ENCODE measurements around the gene TACC3.

Gene TACC3

DNA sequence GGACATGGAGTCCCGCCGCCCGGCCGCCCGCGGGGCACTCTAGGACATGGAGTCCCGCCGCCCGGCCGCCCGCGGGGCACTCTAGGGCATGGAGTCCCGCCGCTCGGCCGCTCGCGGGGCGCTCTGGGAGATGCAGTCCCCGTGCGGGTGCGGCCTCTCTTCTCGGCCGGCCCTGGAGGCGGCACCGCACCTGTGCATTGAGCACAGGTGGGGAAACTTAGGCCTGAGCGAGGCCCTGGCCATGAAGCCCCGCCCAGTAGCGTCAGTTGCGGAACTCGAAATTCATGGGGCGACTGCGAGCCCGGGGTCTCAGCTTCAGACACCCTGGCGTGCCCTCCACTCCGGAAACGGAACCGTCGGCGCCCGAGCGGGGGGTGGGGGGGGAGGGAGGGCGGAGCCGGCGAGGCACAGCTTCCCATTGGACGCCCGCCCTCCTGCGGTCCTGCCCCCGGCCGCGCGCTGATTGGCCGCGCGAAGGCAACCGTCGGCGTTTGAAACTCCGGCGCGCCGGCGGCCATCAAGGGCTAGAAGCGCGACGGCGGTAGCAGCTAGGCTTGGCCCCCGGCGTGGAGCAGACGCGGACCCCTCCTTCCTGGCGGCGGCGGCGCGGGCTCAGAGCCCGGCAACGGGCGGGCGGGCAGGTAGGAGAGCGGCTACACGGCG, at the start of gene TACC3, which contains the start of gene TMEM129:
Gene TACC3, plus strand, starts transcription at position 519 of the 663 bp plus-strand sequence. CDS start 1,901 bp downstream, outside the sequence.
Gene TMEM129, minus strand, starts transcription at position 321 of the 663 bp plus-strand sequence. CDS start 486 bp downstream, outside the sequence.
- DNase-seq (ENCODE audit: insufficient read length, low spot score), result peak; percentile 96
- peak; percentile 94 for FAIRE-seq

DNA sequence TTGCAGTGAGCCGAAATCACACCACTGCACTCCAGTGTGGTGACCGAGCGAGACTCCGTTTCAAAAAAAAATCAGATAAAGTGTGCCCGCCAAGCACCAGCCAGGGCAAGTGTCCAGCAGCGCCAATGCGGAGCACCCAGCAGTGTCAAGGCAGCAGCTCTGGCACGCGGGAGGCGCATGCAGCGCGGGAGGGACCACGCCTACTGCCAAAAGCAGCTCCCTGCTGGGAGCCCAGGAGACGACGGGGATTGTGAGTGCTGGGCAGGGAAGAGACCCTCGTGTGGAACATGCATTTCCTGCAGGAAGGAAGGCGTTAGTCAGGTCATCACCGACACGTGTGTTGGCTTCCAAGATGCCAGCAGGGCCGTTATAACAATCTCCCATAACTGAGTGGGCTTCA, 47.6 kb upstream of the TACC3 start:
- DNase-seq (ENCODE audit: insufficient read length, low spot score) (no peak), FAIRE-seq (no peak)

DNA sequence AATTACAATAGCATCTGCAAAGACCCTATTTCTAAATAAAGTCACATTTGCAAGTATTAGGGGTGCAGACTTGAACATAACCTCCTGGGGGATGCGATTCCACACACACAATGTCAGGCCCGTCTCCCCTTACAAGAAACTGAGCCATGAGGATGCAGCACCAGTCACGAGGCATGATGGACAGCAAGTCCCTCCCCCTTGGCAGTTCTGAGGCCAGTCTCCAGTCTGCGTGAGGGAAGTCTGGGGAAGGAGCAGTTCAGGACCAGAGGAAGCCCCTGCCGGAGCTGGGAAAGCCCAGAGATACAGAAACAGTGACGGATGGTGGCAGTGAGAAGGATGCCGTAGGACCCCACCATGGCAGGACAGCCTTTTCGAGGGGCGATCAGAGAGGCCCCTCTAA, 46.6 kb upstream of the TACC3 start:
- FAIRE-seq, result no peak
- DNase-seq (ENCODE audit: insufficient read length, low spot score), result no peak

DNA sequence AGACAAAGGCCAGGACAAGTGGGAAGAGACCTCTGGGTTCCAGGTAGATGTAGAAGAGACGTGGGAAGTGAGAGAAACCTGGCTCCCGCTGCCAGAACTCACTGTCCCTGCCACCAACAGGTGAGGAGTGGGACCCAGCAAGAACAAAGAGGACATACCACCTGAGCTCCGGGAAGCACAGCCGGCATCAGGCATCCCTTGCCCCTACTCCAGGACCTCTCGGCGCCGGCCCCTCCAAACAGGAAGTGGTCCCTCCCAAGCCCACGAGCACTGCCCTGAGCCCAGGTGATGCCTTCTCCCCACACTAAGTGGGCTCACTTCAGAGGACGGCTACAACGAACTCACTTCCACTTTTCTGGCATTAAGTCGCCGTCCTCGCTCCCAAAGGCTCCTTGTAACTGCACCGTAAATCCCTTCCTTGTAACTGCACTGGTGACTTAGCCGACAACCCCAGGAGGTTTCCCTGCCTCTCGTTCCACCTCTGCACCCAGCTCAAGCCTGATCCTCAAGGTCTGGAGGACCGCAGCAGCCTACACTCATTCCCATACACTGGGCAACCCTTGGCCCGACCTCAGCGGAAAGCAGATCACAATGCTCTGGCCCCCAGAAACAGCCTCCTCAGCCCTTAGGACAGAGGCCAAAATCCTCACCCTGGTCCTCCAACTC, 46.1 kb upstream of the TACC3 start:
- no peak for DNase-seq (ENCODE audit: insufficient read length, low spot score)
- no peak for FAIRE-seq

DNA sequence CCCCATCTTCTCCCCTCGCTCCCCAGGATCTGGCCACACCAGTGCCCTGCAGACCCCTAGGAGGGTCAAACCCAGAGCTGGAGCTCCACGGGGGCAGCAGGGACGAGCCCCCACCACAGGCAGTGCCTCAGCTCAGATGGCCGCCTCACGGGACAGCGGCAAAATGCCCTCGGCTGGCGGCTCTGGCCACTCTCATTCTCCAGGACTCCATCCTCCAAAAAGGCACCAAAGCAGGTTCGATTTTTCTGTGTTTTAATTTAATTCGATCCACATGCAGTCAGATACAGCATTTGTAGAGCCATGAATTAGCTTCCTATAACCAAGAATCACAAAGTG, 45.6 kb upstream of the TACC3 start:
- DNase-seq (ENCODE audit: insufficient read length, low spot score) (no peak), FAIRE-seq (no peak)

DNA sequence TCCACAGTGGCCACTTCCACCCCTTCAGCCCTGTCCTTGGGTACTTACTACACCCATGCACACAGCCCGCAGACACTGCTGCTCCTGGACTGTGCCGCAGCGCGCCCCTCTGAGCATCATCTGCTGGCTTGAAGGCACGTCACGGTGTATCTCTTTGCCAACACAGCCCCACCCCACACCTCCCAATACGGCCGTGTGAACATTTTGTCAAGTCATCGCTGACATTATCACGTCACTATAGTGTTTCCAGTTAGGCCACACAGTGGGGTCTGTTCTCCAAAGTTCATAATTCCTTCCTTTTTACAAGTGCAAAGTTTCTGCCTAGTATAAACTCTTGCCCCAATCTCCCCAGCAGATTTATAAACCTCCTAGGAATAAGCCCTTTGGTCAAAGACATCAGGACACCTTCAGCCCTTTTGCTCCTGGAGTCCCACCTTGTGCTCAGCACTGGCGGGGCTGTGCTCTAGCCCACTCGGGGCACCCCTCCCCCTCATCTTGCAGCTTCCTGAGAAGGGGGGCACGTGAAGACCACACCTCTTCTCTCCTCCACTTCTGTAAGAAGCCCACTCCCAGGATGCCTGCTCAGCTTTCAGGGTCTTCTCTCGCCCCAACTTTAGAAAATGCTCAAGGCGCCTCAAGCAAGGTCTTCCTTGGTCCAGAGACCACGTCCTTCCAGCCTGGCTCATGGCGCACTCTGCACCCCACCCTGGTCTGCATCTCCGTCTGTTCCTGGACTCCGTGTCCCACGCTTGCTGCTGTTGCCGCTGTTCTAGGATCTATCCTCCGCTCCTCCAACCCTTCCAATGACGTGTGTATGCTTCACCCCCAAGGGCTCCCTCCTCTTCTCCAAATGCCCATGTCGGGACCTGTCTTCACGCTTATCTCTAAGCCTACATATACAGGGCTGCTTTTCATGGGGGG, 44.5 kb upstream of the TACC3 start:
- no peak for DNase-seq (ENCODE audit: insufficient read length, low spot score)
- no peak for FAIRE-seq

DNA sequence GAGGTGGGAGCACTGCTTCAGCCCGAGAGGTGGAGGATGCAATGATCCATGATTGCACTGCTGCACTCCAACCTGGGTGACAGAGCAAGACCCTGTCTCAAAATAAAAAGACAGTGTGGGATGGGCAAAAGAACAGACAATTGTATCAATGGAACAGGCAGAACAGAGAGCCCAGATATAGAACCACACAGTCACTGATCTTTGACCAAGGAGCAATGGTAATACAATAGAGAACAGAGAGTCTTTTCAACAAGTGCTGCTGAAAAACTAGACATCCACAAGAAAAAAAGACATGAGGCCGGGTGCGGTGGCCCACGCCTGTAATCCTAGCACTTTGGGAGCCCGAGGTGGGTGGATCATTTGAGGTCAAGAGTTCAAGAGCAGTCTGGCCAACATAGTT, 43.1 kb upstream of the TACC3 start:
- DNase-seq (ENCODE audit: insufficient read length, low spot score) (no peak), FAIRE-seq (no peak)

DNA sequence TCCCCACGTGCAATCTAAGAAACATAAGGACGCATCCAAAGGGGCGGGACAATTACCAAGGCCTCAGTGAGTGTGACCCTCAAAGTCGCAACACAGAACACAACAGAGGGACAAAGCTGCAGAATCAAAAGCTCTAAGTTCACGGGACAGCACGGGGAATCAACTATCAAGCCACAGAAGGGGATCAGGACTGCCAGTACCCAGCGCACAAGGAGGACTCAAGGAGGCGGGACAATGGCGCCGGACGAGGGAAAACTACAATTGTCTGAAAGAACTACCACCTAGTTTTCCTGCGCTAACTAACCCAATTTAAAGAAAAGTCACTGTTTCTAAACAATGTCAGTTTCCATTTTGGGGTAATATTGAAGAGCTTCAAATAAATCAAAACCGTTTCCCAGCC, 38.5 kb upstream of the TACC3 start:
- no peak for FAIRE-seq
- DNase-seq (ENCODE audit: insufficient read length, low spot score), result no peak

DNA sequence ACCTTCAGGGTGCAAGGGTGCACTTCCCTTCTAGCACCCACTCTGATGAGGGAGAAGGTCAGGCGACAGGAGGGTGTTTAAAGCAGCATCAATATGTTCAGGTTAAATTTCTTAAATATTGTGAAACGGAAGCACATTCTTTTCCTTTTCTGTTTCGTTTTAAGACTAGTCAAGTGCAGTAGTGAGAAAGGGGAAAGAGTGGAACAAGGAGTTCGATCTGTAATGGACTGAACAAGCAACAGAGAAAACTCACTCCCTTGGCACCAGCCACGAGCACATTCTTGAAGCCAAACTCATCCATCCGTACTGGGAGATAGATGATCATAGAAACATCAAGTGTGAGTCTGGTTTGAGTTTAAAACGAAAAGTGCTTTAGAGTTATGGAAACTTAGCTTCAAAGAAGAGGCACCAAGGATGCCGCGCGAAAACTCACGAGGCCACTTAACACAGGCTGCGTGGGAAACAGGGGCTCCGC, 38.0 kb upstream of the TACC3 start:
- FAIRE-seq (peak; percentile 72), DNase-seq (ENCODE audit: insufficient read length, low spot score) (peak; percentile 54)

DNA sequence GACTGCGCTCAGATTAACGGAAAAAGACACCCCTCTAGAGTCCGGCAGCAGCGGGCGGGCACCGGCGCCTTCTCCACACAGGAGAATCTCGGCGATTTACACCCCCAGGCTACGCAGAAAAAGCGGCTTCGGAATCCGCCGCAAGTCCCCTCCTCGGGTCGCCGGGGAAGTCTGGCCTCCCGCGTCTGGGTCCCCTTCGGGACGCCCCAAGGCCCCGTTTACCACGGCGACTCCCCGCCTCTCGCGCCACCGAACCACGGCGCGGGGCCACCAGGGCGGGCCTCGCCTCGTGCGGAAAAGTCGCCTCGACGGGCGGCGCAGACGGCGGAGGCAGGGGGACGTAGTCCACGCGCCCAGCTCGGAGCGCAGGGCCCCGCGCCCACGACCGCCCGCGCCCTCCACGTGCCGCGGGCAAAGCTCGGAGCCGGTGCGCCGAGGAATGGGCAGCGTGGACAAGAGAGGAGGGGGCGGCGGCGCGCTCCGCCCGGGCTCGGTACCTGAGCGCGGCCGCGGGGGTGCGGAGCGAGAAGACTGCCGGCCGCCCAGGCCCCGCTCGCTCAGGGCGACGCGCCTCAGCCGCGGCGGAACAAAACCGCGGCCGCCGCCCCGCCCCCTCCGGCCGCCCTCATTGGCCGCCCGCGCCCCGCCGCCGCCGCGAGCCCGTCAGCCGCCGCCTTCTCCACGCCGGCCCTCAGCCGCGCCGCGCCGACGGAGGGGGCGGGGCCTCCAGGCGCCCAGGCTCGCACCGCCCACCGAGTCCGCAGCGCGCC, 37.4 kb upstream of the TACC3 start, which contains the start of gene FAM53A:
Gene FAM53A, minus strand, starts transcription at position 578 of the 770 bp plus-strand sequence. CDS start 15,572 bp downstream, outside the sequence.
- FAIRE-seq (peak; percentile 96), DNase-seq (ENCODE audit: insufficient read length, low spot score) (peak; percentile 82)

DNA sequence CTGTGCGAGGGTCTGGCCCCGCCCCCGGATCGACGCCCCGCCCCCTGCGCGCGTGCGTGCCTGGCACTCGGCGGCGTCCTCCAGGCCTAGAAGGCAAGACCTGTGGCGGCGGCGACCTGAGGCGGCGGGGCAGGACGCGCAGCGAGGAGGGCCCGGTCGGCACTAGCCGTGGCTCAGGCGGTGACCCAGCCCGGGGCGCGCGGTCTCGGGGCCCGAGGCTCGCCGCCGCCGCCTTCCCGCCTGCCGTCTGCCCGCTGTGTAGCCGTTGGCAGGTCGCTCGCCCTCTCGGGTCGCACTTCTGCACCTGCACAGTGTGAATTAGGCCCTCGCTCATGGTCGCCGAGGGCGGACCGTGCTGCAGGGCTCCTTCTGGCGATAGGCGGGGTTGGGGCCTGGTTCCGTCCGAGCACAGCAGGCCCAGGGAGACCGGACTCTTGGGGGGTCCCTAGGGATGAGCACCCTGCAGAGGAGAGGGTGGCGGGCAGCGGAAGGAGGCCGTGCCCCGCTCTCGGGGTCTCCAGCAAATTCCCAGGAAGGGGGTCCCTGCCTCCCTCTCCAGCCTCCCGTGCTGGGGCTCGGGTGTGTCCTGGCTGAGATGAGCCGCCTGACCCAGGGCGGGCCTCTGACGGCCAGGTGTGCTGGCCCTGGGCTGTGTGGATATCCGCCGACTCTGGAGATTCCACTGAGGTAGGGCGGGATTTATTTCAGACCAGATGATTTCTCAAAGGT, 36.7 kb upstream of the TACC3 start:
- DNase-seq (ENCODE audit: insufficient read length, low spot score) (no peak), FAIRE-seq (no peak)

DNA sequence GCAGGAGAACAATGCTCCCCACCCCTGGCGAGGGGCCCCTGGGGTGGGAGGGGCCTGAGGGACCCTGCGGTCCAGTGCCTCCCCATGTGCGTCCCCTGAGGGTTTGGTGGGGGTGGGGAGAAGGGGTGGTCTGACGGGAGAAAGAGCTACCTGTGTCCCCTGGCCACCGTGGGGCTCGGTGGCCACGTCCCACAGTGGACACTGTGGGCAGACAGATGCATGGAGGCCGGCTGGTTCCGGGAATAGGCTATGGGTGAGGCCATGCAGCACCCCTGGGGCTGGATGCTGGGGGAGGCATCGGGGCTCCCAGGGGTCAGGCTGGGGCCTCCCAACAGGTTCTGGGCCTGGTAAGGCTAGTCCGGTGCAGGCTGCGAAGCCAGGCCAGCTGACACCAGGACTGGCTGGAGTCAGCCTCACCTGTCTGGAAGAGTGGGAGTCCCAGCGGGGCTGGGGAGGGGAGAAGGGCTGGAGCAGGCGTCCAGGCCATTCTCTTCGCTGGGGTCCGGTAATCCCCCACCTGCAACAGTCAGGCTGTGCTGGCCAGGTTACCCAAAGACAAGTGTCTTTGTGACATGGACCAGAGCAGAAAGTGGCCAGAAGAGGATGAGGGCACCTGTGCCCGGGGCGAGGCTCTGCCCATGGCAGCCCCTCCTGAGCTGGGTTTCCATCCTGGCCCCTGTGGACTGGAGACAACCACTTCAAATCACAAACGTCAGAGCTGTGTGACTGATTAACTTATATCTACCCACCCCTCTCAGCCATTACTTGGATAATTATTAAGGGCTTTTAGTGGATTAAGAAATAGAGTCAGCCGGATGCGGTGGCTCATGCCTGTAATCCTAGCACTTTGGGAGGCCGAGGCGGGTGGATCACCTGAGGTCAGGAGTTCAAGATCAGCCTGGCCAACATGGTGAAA, 35.8 kb upstream of the TACC3 start:
- FAIRE-seq (no peak), DNase-seq (ENCODE audit: insufficient read length, low spot score) (no peak)

DNA sequence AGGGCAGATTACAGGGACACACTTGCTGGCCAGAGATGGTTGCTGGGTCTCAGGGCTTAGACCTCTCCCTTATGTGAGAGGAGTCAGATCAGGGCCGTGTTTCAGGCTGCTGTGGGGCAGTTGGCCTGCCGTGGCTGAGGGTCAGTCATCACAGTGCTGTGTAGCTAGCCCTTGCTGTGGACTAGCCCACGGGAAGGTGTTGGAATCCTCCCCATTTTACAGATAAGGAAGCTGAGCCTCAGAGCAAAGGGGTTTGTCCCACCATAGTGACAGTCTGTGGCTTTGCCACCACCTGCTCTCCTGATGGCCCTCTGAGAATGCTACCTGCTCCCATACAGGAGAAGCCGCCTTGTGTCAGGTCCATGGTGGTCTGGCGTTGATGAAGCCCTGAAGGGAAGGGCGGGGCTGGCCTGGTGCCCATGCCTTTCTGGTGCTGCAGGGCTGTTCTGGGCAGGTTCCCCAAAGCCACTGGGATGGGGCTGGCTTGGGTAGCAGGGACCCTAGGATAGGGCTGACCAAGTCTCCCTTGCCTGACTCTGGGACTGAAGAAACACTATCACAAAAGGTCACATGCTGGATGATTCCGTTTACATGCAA, 34.8 kb upstream of the TACC3 start:
- no peak for FAIRE-seq
- no peak for DNase-seq (ENCODE audit: insufficient read length, low spot score)

DNA sequence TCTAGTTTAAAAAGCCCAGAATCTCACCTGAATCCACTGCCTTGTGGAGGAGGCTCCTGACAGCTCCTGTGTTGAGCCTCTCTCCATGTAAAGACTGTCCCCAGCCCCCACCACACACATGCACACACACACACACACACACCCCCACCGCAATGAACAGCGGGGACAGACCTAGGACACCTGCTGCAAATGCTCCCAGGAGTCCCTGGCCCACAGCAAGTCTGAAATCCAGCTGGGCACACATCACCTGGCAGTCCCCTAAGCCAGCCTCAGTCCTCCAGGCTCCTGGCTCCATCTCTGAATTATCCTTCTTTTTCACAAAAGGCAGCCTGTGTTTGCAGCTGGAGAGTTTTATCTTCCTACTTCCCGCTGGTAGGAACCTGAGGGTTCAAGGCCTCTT, 30.6 kb upstream of the TACC3 start:
- no peak for FAIRE-seq
- DNase-seq (ENCODE audit: insufficient read length, low spot score), result no peak

DNA sequence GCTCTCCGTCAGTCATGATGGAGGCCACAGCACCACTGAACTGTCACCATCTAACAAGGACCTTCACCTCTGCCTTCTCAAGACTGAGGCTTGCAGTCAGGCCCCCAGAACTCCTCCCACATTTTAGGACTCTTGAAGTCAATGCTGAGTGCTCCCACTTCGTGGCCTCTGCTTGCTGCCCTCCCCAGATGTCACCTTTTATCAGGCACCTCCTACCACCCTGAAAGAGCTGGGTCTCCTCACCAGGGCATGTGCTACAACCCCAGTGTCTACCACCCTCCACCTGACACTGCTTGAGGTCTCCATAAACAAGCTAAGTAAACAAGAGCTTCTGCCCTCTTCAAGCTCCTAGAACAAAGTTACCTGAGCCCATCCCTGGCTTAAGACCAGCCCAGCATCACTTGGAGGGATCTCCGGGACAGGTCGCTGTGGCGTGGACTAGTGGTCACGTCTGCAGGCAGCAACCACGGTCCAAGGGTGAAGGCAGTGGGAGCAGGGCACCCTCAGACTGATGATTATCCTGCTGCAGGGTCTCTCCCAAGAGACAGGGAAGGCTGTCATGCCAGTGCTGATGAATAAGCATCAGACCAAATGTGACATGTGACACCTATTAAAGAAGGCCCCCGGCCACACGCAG, 29.5 kb upstream of the TACC3 start:
- no peak for DNase-seq (ENCODE audit: insufficient read length, low spot score)
- no peak for FAIRE-seq

DNA sequence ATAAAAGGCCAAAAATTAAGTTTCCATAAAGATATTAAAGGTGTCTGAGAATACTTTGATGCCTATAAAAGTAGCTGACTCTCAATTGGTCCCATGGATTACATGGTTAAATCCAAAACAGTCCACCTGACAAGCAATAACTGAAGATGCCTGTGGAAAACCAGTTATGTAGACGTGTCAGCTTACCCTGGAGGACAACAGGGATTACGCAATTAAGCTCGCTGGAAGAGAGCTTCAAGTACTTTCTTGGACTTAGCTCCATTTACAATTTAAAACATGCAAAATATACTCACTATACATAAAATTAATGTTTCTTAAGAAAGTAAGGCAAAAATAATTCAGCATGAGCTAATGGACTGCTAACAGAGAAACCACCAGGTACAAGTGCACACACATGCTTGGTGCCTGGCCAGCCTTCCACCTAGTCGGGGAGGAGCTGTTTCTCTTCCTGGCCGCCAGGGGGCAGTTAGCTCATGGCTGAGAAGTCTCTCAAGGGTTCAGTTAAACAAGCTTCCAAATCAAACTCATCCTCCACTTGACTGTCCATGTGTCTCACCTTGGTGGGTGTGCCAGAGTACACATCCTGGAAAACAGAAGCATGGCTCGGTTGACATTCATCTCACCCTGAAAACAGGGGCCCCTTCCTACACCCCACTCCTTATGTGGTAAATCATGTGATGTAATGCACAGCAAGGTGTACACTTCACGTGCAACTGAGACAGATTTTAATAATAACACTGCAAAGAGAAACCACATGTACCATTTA, 28.0 kb upstream of the TACC3 start:
- peak; percentile 74 for DNase-seq (ENCODE audit: insufficient read length, low spot score)
- peak; percentile 42 for FAIRE-seq

DNA sequence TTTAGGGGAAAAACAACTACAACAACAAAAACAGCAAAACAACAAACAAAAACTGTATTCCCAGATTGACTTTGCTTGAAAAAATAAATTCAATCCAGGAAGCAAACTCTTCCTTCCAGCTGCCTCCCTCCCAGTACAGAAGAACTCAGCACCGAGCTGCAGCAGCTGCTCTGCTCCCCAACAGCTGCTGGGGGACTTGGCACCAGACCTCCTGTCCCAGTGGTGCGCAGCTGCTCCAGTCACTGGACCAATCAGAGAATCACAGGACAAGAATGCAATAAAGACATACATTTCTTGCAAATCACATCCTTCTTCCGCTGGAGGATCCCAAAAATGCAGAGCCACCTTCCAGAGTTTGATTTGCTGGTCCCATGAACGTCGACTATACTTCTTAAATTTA, 25.4 kb upstream of the TACC3 start:
- FAIRE-seq (no peak), DNase-seq (ENCODE audit: insufficient read length, low spot score) (no peak)

Measured in HTR-8/SVneo (cell line).